HUES48 (cell line): ENCODE data around the gene EMX1.

Experiments used
- H3K27ac ChIP-seq: one replicate; pipeline ENCODE4 v1.7.0; 2013; ENCODE audit warnings: low read depth, low read length, inconsistent platforms
- H3K27me3 ChIP-seq: 2 replicates; pipeline ENCODE4 v1.6.1; 2013; ENCODE audit warnings: mild to moderate bottlenecking, low read length; ENCODE audit not compliant: control insufficient read depth, insufficient read depth
- H3K36me3 ChIP-seq: 2 replicates; pipeline ENCODE4 v1.6.1; 2013; ENCODE audit warnings: low read length; ENCODE audit not compliant: control insufficient read depth, insufficient read depth
- H3K4me1 ChIP-seq: 2 replicates; pipeline ENCODE4 v1.6.1; 2013; ENCODE audit warnings: mild to moderate bottlenecking, low read length; ENCODE audit not compliant: control insufficient read depth, insufficient read depth
- H3K4me3 ChIP-seq: 2 replicates; pipeline ENCODE4 v1.5.1; 2013; ENCODE audit warnings: mild to moderate bottlenecking, low read depth, low read length
- H3K9ac ChIP-seq: 2 replicates; pipeline ENCODE4 v1.6.1; 2013; ENCODE audit warnings: mild to moderate bottlenecking, low read depth, low read length, moderate library complexity
- H3K9me3 ChIP-seq: 2 replicates; pipeline ENCODE4 v1.6.1; 2013; ENCODE audit warnings: low read length; ENCODE audit not compliant: control insufficient read depth, insufficient read depth

Gene EMX1

DNA sequence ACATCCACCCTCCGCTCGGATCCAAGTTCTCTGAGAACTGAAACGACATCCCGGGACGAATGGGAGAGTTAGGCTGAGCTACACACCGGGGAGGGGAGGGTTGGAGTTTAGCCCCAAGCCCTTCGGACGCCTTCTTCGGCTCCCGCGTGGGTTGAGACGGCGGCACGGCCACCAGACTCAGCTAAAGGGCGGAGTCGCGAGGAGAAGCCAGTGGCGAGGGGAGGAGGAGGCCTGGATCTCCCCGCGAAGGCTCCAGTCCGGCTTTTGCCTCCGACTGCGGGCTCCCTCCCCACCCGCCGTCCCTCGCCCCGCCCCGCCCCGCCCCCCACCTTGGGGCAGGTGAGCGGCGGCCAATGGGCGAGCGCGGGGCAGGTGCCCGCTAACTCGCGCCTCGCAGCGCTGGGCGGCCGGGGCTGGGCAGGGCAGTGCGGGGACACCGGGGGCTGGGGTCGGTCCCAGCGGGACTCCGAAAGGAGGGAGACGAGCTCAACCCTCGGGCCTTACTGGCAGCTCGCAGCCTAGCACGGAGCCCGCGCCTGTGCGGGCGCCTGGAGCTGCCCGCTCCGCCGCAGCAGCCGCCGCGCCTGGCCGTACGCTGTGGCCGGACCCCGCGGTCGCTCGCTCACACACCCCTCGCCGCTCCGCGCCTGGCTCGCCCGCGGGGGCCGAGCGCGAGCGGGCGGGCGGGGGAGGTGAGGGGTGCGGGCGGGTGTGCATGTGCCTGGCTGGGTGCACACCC, at the start of gene EMX1:
Gene EMX1 (plus strand): TSS at position 382 of the 739 bp plus-strand sequence. CDS start 334 bp downstream, at position 716.
- Histone ChIP-seq H3K9me3 (no peaks in the 10 kb centered on the region), H3K9ac (no peak within 1 kb of the TSS), H3K27me3 (peaks cover 99% of the 10 kb centered on the region), H3K4me3 (peak within 1 kb of the TSS; percentile 70), H3K36me3 (no peaks in the 10 kb centered on the region), H3K27ac (no peak within 1 kb of the TSS), H3K4me1 (peaks cover 45% of the 10 kb centered on the region)

GRCh38 chr2:72871060-72871459, 46.3 kb upstream of the EMX1 start:
- Histone ChIP-seq H3K27me3 (no peaks in the 10 kb centered on the region), H3K9ac (no peak overlapping the region), H3K27ac (no peak overlapping the region), H3K4me1 (no peaks in the 10 kb centered on the region), H3K9me3 (no peaks in the 10 kb centered on the region), H3K36me3 (no peaks in the 10 kb centered on the region), H3K4me3 (no peak overlapping the region)

DNA sequence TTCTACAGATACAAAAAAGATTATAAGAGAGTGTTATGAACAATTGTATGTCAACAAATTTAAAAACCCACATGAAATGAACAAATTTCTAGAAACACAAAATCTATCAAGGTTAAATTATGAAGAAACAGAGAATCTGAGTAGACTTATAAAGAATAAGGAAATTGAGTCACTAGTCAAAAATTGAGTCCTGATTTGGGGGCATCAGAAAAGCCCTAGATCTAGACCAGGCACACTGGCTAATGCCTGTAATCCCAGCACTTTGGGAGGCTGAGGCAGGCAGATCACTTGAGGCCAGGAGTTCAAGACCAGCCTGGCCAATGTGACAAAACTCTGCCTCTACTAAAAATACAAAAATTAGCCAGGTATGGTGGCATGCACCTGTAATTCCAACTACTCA, 45.4 kb upstream of the EMX1 start:
- no peak overlapping the region for H3K4me3 ChIP-seq
- H3K27ac ChIP-seq = no peak overlapping the region
- H3K9ac ChIP-seq = no peak overlapping the region
- no peaks in the 10 kb centered on the region; the same call in 1 of the 2 replicates for H3K27me3 ChIP-seq
- no peaks in the 10 kb centered on the region for H3K36me3 ChIP-seq
- H3K9me3 ChIP-seq = no peaks in the 10 kb centered on the region
- H3K4me1 ChIP-seq = no peaks in the 10 kb centered on the region

DNA sequence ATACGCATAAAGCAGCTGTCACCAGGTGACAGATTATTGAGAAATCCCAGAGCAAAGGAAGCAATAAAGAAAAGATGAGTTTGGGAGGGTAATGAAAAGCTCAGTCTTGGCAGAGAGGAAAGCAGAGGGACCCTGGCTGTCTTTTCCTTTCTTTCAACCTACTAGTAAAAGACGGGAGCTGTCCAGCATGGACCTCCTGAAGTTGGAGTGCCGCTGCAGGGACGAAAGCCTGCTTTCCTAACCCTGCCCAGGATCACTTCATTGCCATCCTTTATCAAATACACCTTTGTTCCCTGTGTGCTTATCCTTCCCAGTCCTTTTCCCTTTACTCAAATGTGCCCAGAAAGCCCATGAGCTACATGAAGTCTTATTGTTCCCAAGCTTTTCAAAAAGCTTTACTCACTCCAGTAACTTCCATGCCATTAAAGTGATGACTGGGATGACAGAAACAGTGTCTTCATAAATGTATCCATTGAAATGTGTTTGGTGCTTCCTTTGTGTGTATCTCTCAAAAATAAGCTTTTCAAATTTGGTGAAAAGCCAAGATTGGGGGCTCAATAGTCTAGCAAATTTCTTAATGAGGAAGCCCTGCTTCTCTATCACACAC, 33.9 kb upstream of the EMX1 start:
- no peak overlapping the region for H3K9ac ChIP-seq
- peaks cover 4% of the 10 kb centered on the region; the same call in 1 of the 2 replicates for H3K4me1 ChIP-seq
- no peaks in the 10 kb centered on the region for H3K36me3 ChIP-seq
- no peak overlapping the region for H3K27ac ChIP-seq
- no peaks in the 10 kb centered on the region for H3K9me3 ChIP-seq
- H3K4me3 ChIP-seq = no peak overlapping the region
- peaks cover 39% of the 10 kb centered on the region for H3K27me3 ChIP-seq

GRCh38 chr2:72886505-72887031, 30.8 kb upstream of the EMX1 start:
- Histone ChIP-seq H3K9me3 (no peaks in the 10 kb centered on the region), H3K27ac (no peak overlapping the region), H3K27me3 (peaks cover 45% of the 10 kb centered on the region), H3K9ac (no peak overlapping the region), H3K4me3 (peak overlapping the region; percentile 66), H3K4me1 (peaks cover 4% of the 10 kb centered on the region; the same call in 1 of the 2 replicates), H3K36me3 (no peaks in the 10 kb centered on the region)

DNA sequence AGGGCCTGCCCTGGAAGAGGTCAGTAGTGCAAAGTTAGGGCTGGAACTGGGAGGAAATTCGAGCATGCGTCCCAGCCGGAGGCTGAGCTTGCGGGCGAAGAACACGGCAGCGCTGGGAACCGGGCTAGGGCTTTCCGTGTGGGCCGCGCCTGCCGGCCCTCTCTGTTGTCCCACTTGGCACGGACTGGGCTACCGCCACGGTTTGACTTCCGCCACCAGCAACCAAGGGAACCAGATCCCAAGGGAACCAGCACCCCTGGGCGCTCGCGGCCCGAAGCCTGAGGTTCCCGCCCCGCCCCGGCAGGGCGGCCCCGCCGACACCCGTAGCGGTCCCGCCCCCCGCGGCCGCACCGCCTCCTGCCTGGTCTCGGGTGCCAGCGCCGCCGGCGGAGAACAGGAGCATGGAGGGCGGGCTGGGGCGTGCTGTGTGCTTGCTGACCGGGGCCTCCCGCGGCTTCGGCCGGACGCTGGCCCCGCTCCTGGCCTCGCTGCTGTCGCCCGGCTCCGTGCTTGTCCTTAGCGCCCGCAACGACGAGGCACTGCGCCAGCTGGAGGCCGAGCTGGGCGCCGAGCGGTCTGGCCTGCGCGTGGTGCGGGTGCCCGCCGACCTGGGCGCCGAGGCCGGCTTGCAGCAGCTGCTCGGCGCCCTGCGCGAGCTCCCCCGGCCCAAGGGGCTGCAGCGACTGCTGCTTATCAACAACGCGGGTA, 30.1 kb upstream of the EMX1 start, which contains the start of gene SPR:
Gene SPR (plus strand): TSS at position 377 of the 708 bp plus-strand sequence. CDS start 25 bp downstream, at position 402.
- peak within 1 kb of the TSS; percentile 11 for H3K27ac ChIP-seq
- peak within 1 kb of the TSS; percentile 66 for H3K4me3 ChIP-seq
- peaks cover 42% of the 10 kb centered on the region for H3K27me3 ChIP-seq
- no peaks in the 10 kb centered on the region for H3K9me3 ChIP-seq
- no peaks in the 10 kb centered on the region for H3K36me3 ChIP-seq
- H3K4me1 ChIP-seq = peaks cover 4% of the 10 kb centered on the region; the same call in 1 of the 2 replicates
- no peak within 1 kb of the TSS for H3K9ac ChIP-seq

DNA sequence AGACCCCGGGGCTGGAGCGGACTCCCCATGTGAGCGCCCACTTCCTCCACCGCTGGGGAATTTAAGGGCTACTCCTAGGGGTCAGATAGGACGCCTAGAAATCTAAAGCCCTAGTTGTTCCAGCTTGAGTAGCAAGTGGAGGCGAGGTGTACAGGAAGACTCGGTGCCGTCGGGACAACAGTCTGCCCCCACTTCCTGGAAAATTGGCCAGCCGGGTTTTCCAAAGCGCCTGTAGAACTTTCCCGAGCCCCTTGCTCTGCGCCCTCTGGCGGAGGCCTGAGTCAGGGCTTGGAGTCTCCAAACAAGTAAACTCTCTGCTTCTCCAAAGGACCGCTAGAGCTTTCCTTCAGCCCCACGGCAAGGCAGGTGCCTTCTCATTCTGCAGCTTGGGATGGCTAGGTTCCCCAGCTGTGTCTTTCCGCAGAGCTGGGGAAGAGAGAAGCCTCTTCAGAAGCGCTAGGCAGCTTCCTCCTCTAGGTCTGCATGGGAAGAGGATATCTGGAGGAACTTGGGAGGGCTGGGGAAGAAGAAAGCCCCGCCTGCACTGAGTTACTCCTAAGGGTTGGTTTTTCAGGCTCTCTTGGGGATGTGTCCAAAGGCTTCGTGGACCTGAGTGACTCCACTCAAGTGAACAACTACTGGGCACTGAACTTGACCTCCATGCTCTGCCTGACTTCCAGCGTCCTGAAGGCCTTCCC, 29.4 kb upstream of the EMX1 start:
- peak overlapping the region; percentile 11 for H3K27ac ChIP-seq
- peaks cover 43% of the 10 kb centered on the region for H3K27me3 ChIP-seq
- peaks cover 4% of the 10 kb centered on the region; the same call in 1 of the 2 replicates for H3K4me1 ChIP-seq
- no peaks in the 10 kb centered on the region for H3K36me3 ChIP-seq
- H3K9ac ChIP-seq = no peak overlapping the region
- H3K9me3 ChIP-seq = no peaks in the 10 kb centered on the region
- H3K4me3 ChIP-seq = peak overlapping the region; percentile 66

DNA sequence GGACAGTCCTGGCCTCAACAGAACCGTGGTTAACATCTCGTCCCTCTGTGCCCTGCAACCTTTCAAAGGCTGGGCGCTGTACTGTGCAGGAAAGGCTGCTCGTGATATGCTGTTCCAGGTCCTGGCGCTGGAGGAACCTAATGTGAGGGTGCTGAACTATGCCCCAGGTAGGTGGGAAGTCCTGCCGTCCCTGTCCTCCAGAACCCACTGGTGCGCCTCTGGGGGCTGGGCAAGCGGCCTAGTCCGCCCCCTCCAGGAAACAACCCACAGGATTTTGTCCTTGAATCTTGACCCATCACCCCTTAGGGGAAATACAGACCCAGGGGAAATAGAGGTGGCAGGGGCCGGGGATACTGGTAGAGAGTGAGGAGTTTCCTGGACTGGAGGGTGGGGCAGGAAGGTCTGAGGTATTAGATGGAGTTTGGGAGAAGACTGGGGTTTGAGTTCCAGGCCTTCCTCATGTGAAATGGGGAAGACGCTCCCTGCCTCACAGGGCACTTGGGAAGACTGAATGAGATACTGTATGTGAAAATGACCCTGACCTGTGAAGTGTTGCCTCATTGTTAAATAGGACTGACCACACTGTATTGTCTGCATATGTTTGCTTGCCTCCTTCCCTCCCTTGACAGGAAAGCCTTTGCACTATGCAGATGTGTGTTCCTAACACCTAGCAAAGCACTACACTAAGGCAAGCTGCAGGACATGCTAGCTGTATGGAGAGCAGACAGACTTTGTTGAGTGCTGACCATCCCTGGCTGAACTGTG, 28.7 kb upstream of the EMX1 start:
- Histone ChIP-seq H3K9ac (no peak overlapping the region), H3K4me3 (no peak overlapping the region), H3K9me3 (no peaks in the 10 kb centered on the region), H3K27ac (no peak overlapping the region), H3K36me3 (no peaks in the 10 kb centered on the region), H3K4me1 (peaks cover 4% of the 10 kb centered on the region; the same call in 1 of the 2 replicates), H3K27me3 (peaks cover 47% of the 10 kb centered on the region)

DNA sequence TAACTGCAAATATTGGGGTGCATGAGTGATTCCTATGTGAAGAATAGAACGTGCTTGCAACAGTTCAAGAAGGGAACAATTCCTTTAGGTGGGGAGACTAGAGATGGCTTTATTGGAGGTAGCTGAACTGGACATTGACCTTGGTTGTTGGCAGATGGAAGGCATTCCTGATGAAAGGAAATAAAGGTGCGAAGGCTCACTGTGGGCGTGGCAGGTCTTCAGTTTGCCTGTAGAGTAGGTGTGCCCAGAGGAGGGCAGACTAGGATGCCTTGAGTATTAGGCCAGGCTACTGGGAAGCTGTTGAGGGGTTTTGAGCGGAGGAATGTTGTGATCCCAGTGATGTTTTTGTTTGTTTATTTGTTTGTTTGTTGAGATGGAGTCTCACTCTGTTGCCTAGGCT, 27.3 kb upstream of the EMX1 start:
- H3K4me3 ChIP-seq = no peak overlapping the region
- peaks cover 50% of the 10 kb centered on the region for H3K27me3 ChIP-seq
- H3K9me3 ChIP-seq = no peaks in the 10 kb centered on the region
- peaks cover 7% of the 10 kb centered on the region for H3K4me1 ChIP-seq
- no peak overlapping the region for H3K9ac ChIP-seq
- H3K36me3 ChIP-seq = no peaks in the 10 kb centered on the region
- H3K27ac ChIP-seq = no peak overlapping the region
